GM12891 (cell line): ENCODE measurements around the gene MS4A6A.

Source experiments
- POLR2A ChIP-seq: IDR thresholded peaks from 2 replicates; pipeline ENCODE4 v1.6.1; 2011; ENCODE audit warnings: low read depth, low read length, control low read depth
- POLR2AphosphoS5 ChIP-seq: IDR thresholded peaks from 2 replicates; pipeline ENCODE4 v1.6.1; 2011; ENCODE audit warnings: low read depth, low read length, control low read depth
- TAF1 ChIP-seq: IDR thresholded peaks from 2 replicates; pipeline ENCODE4 v1.6.1; 2011; ENCODE audit warnings: low read depth, low read length, control low read depth

GRCh38 chr11:60183591-60184205 lies 815 bp upstream of the MS4A6A start:
- TF ChIP-seq POLR2A = no peak
- TF ChIP-seq TAF1 = no peak
- TF ChIP-seq POLR2AphosphoS5 = no peak
